Gastrocnemius medialis (tissue), 4 donors: ENCODE measurements around the gene GFAP. TPM values are rescaled to one million over a fixed set of nuclear protein-coding genes. Genes with fewer than 3 reads are reported as not detected.

Source experiments
- ATAC-seq, 2 donors: fragments of 150-250 bp; one replicate each; pipeline ENCODE4 v1.9.1; 2016
- DNase-seq, 2 donors: peaks; one replicate each; pipeline ENCODE4 v3.0.0-alpha.2; 2019
- H3K27ac ChIP-seq, 4 donors: fragments of 200-600 bp; sonication (generic); 1 replicate in 1 of 4; 2 replicates in 3 of 4; pipeline ENCODE4 v1.5.1; 2016 to 2018; ENCODE audit warnings: mild to moderate bottlenecking in 2 of 4, moderate library complexity in 1 of 4
- H3K27me3 ChIP-seq, 3 donors: fragments of 200-600 bp; sonication (generic) in 2 of 3; 1 replicate in 1 of 3; 2 replicates in 2 of 3; pipeline versions ENCODE4 v1.5.1 to v1.6.0; 2016 to 2019; ENCODE audit warnings: mild to moderate bottlenecking in 1 of 3, moderate library complexity in 1 of 3
- H3K36me3 ChIP-seq, 2 donors: fragments of 200-600 bp; sonication (generic) in 1 of 2; one replicate each; pipeline ENCODE4 v1.5.1; 2017 to 2018
- H3K4me1 ChIP-seq, 2 donors: fragments of 200-600 bp; sonication (generic) in 1 of 2; one replicate each; pipeline ENCODE4 v1.5.1; 2016 to 2017; ENCODE audit warnings: mild to moderate bottlenecking in 2 of 2
- H3K4me3 ChIP-seq, 4 donors: fragments of 200-600 bp; sonication (generic) in 3 of 4; 1 replicate in 1 of 4; 2 replicates in 3 of 4; pipeline ENCODE4 v1.5.1; 2016 to 2019; ENCODE audit warnings: mild to moderate bottlenecking in 2 of 4
- H3K9me3 ChIP-seq, 3 donors: fragments of 200-600 bp; sonication (generic) in 2 of 3; 1 replicate in 1 of 3; 2 replicates in 2 of 3; pipeline ENCODE4 v1.5.1; 2016 to 2019
- POLR2A ChIP-seq, 2 donors: fragments of 450-650 bp; IDR thresholded peaks; one replicate each; pipeline ENCODE4 v1.6.1; 2017; ENCODE audit warnings: antibody characterized with exemption in 2 of 2, mild to moderate bottlenecking in 2 of 2, moderate library complexity in 2 of 2
- in situ Hi-C, 4 donors: fragments of 200-750 bp; cut with MboI; loops; one replicate each; pipeline versions ENCODE4 v1.15.0 to v1.8.0; 2017; ENCODE audit warnings: low sequenced_read_pairs in 4 of 4
- intact Hi-C: fragments of 100-400 bp; cut with DNase I; formaldehyde crosslinking; loops from one replicate; pipeline ENCODE4 v1.15.1; 2023; ENCODE audit warnings: low total_unique reads
- total RNA-seq, 4 donors: library from RNA; depleted of rRNA; stranded (reverse); fragments of >200 nt; gene quantifications; one replicate each; pipeline versions ENCODE4 v1.1.0 to v1.2.3, GENCODE V29; 2016
- TF ChIP-seq, protein P1 (sequence below), 5 experiments: fragments of 450-650 bp in 3 of 5; fragments of 200-600 bp in 2 of 5; sonication (generic) in 2 of 5; IDR thresholded peaks in 4 of 5; conservative IDR thresholded peaks in 1 of 5; 1 replicate in 4 of 5; 2 replicates in 1 of 5; pipeline ENCODE4 v1.5.1; 2016 to 2019; ENCODE audit warnings: antibody characterized with exemption in 5 of 5, mild to moderate bottlenecking in 3 of 5, moderate library complexity in 3 of 5

Gene GFAP
- total RNA-seq, 4 donors from 2014 or later: not detected

DNA sequence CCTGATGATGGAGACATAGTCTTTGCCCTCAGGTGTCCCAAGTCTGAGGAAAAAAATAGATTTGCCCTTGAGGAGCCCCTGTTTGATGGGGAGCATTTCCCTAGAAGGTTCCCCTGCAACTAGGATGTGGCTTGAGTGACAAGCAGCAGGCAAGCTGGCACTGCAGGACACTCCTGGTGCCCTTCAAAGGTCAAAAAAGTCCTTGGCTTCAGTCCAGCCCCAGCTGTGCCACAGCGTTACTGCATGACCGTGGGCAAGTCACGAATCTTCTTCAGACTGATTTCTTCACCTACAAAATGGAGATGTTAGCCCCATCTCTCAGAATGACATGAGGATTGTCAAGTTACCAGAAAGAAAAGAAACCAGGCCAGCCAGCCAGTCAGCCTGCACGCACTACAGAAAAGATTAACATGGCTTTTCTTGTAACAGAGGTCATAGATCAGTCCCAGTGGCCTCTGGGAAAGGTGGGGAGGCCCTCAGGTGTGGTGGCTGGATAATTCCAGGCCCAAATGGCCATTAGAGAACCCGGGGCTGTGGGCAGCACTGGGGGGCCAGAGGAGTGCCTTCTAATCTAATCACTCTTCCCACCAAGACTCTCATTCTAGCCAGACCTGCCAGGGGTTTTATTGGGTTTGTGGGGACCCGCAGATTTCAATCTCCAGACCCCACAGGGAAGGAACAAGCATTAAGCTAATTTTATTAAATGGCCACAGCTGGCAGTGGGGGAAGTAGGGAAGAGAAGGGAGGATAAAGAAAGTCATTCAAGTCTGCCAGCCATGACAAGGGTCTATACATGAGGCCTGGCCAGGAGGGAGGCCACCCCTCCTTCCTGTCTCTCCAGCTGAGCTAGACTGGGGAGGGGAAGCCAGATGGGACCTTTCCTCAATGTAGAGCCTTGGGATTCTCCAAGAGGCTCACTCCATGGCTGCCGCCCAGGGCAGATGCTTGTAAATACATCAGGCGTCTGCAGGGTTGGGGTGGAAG is 42.0 kb upstream of the GFAP start:
- TF ChIP-seq, protein P1, sequence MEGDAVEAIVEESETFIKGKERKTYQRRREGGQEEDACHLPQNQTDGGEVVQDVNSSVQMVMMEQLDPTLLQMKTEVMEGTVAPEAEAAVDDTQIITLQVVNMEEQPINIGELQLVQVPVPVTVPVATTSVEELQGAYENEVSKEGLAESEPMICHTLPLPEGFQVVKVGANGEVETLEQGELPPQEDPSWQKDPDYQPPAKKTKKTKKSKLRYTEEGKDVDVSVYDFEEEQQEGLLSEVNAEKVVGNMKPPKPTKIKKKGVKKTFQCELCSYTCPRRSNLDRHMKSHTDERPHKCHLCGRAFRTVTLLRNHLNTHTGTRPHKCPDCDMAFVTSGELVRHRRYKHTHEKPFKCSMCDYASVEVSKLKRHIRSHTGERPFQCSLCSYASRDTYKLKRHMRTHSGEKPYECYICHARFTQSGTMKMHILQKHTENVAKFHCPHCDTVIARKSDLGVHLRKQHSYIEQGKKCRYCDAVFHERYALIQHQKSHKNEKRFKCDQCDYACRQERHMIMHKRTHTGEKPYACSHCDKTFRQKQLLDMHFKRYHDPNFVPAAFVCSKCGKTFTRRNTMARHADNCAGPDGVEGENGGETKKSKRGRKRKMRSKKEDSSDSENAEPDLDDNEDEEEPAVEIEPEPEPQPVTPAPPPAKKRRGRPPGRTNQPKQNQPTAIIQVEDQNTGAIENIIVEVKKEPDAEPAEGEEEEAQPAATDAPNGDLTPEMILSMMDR (IDR thresholded peaks at IDR 0.05 in 4 of 5, conservative IDR thresholded peaks at IDR 0.05 in 1 of 5): no peak
- TF ChIP-seq POLR2A (IDR thresholded peaks at IDR 0.05): no peak
- peaks cover 5 to 24% (median 14%) of the 10 kb centered on the region in 3 donors for H3K27me3 ChIP-seq
- H3K9me3 ChIP-seq: no peaks in the 10 kb centered on the region
- in situ Hi-C loops (no loop called here), intact Hi-C loops (no loop called here)
- DNase-seq (no peak), ATAC-seq (no peak)
- no peak overlapping the region for H3K4me3 ChIP-seq
- no peak overlapping the region for H3K27ac ChIP-seq
- no peaks in the 10 kb centered on the region for H3K36me3 ChIP-seq
- no peaks in the 10 kb centered on the region for H3K4me1 ChIP-seq

DNA sequence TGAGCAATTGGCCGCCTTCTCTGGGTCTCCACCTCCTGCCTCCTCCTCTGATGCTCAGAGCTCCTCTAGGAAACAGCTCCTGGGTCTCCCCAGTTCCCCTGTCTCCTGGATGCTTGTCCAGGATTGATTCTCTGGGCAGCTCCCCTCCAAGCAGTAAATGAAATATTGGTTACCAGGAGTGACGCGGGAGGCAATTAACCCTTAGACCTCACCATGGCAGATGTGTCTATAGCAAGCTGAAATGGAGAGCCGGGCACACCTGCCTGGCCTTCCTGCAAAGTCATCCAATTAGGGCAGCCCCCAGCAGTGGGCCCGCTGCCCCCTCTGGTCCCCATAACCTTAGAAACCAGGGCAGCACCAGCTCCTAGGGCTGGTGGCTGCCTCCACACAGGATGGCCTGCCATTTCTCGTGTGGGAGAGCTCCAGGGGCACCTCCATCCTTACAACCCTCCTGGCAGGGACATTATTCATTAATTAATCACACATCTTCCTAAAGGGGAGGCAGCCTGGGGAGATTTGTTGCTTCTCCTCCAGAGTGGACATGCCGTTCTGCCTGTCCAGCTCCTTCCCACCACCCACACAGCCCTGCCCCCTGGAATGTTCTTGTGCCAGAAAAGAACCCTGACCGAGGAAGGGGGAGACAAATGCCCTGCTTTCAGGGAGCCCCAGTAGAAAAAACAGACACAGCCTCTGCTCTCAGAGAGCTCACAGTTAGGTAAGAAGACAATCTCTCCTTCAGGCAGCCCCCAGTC is 40.5 kb upstream of the GFAP start:
- intact Hi-C loops: no loop called here
- no peaks in the 10 kb centered on the region for H3K4me1 ChIP-seq
- TF ChIP-seq POLR2A (IDR thresholded peaks at IDR 0.05): no peak
- TF ChIP-seq, protein P1 (IDR thresholded peaks at IDR 0.05 in 4 of 5, conservative IDR thresholded peaks at IDR 0.05 in 1 of 5): no peak
- H3K27ac ChIP-seq: no peak overlapping the region
- H3K36me3 ChIP-seq: no peaks in the 10 kb centered on the region
- H3K27me3 ChIP-seq: peaks cover 3 to 22% (median 11%) of the 10 kb centered on the region in 3 donors
- DNase-seq: no peak
- H3K4me3 ChIP-seq: no peak overlapping the region
- ATAC-seq: no peak
- H3K9me3 ChIP-seq: no peaks in the 10 kb centered on the region
- in situ Hi-C loops: no loop called here

DNA sequence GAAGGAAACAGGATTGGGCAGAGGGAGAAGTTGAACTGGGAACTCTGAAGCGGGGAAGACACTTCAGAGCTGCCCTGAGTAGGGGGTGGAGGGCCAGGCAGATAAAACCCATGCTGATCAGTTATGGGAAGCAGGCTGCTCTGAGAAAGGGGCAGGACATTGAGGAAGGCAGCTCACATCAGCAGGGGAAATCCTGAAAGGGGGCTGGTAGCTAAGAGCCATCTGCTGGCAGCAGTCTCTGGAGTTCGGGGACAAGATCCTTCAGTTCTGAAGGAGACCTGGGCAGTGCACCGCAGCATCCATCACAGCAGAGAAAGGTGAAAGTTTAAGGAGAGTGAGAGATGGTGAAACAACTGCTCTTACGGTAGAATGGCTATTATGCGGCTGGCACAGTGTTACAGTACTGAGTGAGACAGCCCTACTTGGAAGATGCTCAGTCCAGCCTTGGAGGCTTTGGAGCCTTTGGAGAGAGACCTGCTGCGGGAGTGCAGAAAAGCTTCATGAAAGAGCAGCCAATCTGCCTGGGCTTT is 37.7 kb upstream of the GFAP start:
- Histone ChIP-seq H3K27me3 (no peaks in the 10 kb centered on the region), H3K4me3 (no peak overlapping the region), H3K27ac (no peak overlapping the region), H3K36me3 (no peaks in the 10 kb centered on the region), H3K4me1 (peaks cover 3% of the 10 kb centered on the region in 2 donors), H3K9me3 (no peaks in the 10 kb centered on the region)
- ATAC-seq (no peak), DNase-seq (no peak)
- in situ Hi-C loops: no loop called here
- TF ChIP-seq, protein P1 (IDR thresholded peaks at IDR 0.05 in 4 of 5, conservative IDR thresholded peaks at IDR 0.05 in 1 of 5): no peak
- TF ChIP-seq POLR2A (IDR thresholded peaks at IDR 0.05): no peak
- intact Hi-C loops: no loop called here

DNA sequence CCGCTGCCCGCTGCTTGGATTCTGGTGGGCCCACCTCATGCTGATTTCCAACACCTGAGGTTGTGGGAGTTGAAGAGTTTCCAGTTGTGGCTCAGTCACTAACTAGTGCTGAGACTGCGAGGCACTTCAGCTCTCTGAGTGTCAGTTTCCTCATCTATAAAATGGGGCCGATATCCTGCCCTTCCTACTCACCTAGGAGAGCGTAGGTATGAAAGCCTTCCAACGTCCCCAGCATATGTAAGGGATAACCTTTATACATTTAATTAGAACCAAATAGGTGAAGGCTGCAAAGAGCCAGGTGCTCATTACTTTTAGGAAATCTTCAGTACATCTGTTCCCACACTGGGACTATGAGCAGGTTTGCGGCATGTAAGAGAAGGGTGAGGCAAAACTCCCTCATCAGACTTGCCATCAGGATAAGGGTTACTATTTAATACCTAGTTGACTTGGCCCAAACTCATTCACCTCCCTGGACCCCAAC is 33.1 kb upstream of the GFAP start:
- no peaks in the 10 kb centered on the region for H3K9me3 ChIP-seq
- H3K27me3 ChIP-seq: peaks cover 3 to 6% (median 6%) of the 10 kb centered on the region in 3 donors
- ATAC-seq: peak in 1 of 2 donors; percentile 10
- H3K4me1 ChIP-seq: peaks cover 10% of the 10 kb centered on the region in 2 donors
- intact Hi-C loops (loop anchor here (5.0 kb wide), 1 partner anchor 51 kb away; the partner anchor contains the start of gene EFTUD2), in situ Hi-C loops (no loop called here)
- no peaks in the 10 kb centered on the region for H3K36me3 ChIP-seq
- H3K4me3 ChIP-seq: peak overlapping the region; percentile 60 to 76 (median 62)
- TF ChIP-seq, protein P1 (IDR thresholded peaks at IDR 0.05 in 4 of 5, conservative IDR thresholded peaks at IDR 0.05 in 1 of 5): no peak
- no peak for TF ChIP-seq POLR2A (IDR thresholded peaks at IDR 0.05)
- DNase-seq: no peak
- H3K27ac ChIP-seq: peak overlapping the region in 1 of 4 donors; percentile 48
